HPDE6-E6E7 (cell line): ENCODE measurements around the gene PIGC.
"Not testable (repeated sequence)": the region's sequence is repeated elsewhere in the genome, so short reads cannot be mapped to it uniquely, and the experiment has no call there.

Source experiments
- DNase-seq: peaks from one replicate; pipeline ENCODE4 v3.0.0; 2011; ENCODE audit warnings: missing footprints; ENCODE audit errors: extremely low spot score

PIGC gene

GRCh38 chr1:172466795-172467407 lies 23.0 kb upstream of the PIGC start:
- DNase-seq = peak; percentile 26

- DNase-seq = no peak
These were observed 21.7 kb upstream of the PIGC start for GRCh38 chr1:172465617-172466016.

- no peak for DNase-seq
These were observed 17.0 kb upstream of the PIGC start for GRCh38 chr1:172460887-172461315.

GRCh38 chr1:172460177-172460576 lies 16.3 kb upstream of the PIGC start:
- peak; percentile 46 for DNase-seq

- DNase-seq = no peak
These were observed 13.7 kb upstream of the PIGC start for GRCh38 chr1:172457479-172458130.

- DNase-seq = no peak
These were observed 12.5 kb upstream of the PIGC start for GRCh38 chr1:172456344-172456769.

- no peak for DNase-seq
These were observed 11.6 kb upstream of the PIGC start for GRCh38 chr1:172455451-172455850.

GRCh38 chr1:172453607-172454006 lies 9.7 kb upstream of the PIGC start:
- DNase-seq = no peak

GRCh38 chr1:172453153-172453545 lies 9.3 kb upstream of the PIGC start:
- DNase-seq = no peak

- no peak for DNase-seq
These were observed 8.8 kb upstream of the PIGC start for GRCh38 chr1:172452536-172453152.

- DNase-seq = no peak
These were observed 7.2 kb upstream of the PIGC start for GRCh38 chr1:172451002-172451443.

- DNase-seq = no peak
These were observed 6.6 kb upstream of the PIGC start for GRCh38 chr1:172450524-172450885.

GRCh38 chr1:172449585-172450523 lies 6.0 kb upstream of the PIGC start:
- peak; percentile 52 for DNase-seq

- DNase-seq = no peak
These were observed 5.2 kb upstream of the PIGC start for GRCh38 chr1:172448995-172449584.

GRCh38 chr1:172447641-172448040 lies 3.8 kb upstream of the PIGC start:
- no peak for DNase-seq

GRCh38 chr1:172446547-172446946 lies 2.7 kb upstream of the PIGC start:
- DNase-seq = no peak

GRCh38 chr1:172442843-172443565 lies 865 bp downstream of the PIGC start:
- DNase-seq = no peak

- DNase-seq = no peak
These were observed 1.5 kb downstream of the PIGC start for GRCh38 chr1:172442404-172442803.

- DNase-seq = not testable (repeated sequence)
These were observed 6.7 kb downstream of the PIGC start for GRCh38 chr1:172437183-172437582.

GRCh38 chr1:172431721-172432192 lies 12.1 kb downstream of the PIGC start:
- DNase-seq = peak; percentile 37

GRCh38 chr1:172431204-172431603 lies 12.7 kb downstream of the PIGC start:
- no peak for DNase-seq
